GM13976 (cell line): ENCODE data around the gene CBR1.
A peak's percentile ranks its signal among the peaks of the same experiment; 100 is the strongest.

Experiments used
- DNase-seq: peaks from one replicate; pipeline ENCODE4 v3.0.0; 2012; ENCODE audit warnings: low spot score
- in situ Hi-C: fragments of 300-500 bp; cut with MboI; formaldehyde crosslinking; loops from one replicate; pipeline ENCODE4 v1.12.0; 2022; ENCODE audit warnings: low sequenced_read_pairs, mixed read lengths, inconsistent platforms; ENCODE audit not compliant: unreplicated experiment
- TF ChIP-seq, protein P1 (sequence below): IDR thresholded peaks from 2 replicates; pipeline ENCODE4 v1.5.1; 2012; ENCODE audit warnings: borderline replicate concordance, mild to moderate bottlenecking; ENCODE audit not compliant: insufficient read depth; ENCODE audit errors: extremely low read depth, missing control alignments, control extremely low read depth

CBR1 gene

DNA sequence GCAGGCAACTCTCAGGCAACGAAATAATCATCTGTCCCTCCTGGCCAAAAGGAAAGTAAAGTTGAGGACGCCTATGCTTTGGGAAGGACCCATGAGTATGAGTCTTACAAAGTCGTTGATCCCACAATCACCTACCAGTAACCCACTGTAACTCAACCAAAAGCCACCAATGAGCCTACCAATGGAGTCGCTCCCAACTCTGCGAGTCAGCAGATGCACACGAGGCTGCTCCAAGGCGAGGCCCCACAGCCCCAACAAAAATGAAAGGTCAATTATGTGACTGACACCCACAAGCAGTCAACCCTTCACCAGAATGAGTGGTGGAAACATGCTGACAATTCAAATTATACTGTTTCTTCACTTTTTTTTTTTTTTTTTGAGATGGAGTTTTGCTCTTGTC is 21.5 kb upstream of the CBR1 start:
- in situ Hi-C loops, result no loop called here
- DNase-seq, result no peak
- TF ChIP-seq, protein P1, sequence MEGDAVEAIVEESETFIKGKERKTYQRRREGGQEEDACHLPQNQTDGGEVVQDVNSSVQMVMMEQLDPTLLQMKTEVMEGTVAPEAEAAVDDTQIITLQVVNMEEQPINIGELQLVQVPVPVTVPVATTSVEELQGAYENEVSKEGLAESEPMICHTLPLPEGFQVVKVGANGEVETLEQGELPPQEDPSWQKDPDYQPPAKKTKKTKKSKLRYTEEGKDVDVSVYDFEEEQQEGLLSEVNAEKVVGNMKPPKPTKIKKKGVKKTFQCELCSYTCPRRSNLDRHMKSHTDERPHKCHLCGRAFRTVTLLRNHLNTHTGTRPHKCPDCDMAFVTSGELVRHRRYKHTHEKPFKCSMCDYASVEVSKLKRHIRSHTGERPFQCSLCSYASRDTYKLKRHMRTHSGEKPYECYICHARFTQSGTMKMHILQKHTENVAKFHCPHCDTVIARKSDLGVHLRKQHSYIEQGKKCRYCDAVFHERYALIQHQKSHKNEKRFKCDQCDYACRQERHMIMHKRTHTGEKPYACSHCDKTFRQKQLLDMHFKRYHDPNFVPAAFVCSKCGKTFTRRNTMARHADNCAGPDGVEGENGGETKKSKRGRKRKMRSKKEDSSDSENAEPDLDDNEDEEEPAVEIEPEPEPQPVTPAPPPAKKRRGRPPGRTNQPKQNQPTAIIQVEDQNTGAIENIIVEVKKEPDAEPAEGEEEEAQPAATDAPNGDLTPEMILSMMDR, result no peak

DNA sequence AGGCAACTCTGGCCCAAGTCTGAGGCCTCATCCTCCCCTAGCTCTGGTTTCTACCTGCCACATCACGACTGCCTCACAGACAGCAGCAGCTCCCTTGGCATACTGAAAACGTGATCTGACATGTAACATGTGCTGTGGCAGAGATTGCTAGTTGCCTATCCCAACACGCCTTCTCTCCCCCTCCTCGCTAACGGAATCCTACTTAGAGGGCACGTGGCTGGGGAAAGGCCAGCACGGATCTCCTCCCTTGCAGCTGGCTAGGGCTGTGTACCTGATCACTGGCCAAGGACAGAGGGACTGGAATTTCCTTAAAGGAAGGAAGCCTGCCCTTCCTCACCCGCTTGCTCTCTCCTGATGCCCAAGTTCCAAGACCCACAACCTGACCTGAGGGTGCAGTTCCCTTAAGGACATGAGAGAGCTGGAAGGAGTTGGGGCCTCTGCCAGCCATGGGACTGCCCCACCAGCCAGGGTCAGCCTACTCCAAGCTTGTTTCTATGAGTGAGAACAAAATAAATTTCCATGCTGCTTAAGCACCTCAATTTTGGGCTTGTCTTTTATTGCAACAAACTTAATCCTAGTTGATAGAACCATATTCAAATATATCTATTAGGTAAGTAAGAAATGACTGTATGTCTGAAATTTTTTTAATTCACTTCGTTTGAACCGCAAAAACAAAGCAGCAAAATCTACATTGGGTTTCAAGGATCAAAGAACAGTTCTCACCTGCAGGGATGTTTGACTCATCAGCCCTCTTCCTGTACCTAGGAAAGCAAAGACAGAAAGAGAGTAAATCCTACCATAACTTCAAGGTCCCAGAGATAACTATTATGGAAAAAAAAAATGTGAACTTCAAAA is 16.7 kb upstream of the CBR1 start:
- no peak for DNase-seq
- in situ Hi-C loops, result no loop called here
- TF ChIP-seq, protein P1, result no peak

DNA sequence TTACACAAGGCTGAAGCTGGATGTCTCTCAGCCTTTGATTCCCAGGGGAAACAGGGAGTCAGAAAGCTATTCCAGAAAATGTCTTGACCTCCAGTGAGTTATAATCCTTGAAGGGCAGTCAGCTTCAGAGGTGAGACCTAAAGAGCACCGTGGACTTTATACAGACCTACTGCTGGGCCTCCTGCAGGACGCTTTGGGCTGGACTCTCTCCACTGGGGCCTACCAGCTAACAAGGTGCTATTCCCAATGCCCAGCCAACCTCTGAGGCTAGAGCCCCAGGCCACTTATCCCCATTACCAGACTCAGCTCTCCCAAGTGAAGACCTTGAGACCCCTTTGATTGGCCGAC is 16.1 kb upstream of the CBR1 start:
- TF ChIP-seq, protein P1, result no peak
- in situ Hi-C loops, result no loop called here
- no peak for DNase-seq

DNA sequence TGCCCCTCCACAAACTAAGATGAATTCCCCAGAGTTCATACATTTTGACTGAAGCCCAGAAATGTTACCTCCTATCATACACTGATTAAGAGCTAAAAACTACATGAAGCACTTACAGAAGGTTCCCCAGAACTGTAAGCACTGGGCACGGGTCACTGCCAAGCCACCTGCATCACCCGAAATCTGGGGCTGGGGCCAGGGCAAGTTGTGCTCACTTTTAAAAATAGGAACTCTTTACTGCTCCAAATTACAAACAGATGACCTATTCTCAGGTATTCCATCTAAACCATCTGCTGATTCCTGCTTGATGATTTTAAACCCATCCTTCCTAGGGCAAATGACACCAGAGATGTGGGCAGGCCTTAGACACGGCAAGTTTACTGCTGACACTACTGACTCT is 14.3 kb upstream of the CBR1 start:
- TF ChIP-seq, protein P1, result no peak
- in situ Hi-C loops, result no loop called here
- no peak for DNase-seq

DNA sequence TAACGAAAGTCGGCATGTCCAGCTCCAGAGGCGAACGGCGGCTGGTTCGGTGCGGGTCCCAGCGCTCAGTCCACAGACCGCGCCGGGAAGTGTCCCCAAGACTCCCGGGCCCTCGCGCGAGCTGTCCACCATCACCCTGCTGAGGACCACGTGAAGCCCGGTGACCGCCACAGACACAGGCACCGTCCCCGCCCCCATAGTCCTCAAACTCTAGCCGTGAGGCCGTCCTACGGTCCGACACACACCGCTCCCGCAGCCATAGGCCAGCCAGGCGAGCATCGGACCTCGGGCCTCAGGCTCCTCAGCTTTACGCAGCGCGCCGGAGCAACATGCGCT is 10.0 kb upstream of the CBR1 start:
- DNase-seq, result peak; percentile 72
- TF ChIP-seq, protein P1, result no peak
- in situ Hi-C loops, result no loop called here

DNA sequence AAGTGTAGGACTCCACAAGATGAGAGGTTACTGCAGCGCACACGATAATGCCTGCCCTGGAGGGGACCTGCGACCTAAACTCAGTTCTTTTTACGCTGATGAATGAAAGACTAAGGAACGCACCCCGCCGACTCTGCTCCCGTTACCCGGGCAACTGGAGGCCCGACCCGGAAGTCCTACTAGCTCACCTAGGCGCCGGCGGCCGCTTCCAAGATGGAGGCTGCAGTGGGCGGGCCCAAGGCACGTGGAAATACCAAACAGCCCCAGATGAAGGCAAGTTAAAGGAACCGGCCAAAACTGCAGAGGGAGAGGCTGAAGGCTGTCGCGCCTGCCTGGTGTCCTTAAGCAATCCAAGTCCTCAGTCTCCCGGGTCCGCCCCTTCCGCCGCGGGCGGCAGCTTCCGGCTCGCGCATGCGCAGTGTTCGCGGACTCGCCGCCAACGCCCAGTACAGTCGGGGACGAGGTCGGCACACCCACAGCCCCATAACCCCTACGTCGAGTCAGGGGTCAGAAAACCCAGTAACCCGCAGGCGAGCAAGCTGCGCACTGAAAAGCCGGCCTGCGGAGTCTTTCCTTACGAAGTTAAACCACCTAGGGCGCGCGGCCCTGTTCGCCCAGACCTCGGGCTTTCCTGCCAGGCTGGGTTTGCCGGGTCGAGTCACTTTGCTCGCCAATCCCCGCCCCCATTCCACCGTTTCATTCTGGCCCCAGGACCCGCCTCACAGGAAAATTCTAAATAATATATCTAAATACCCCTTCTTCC is 9.5 kb upstream of the CBR1 start, which contains the start of gene SETD4:
Gene SETD4 (minus strand): TSS at position 368 of the 763 bp plus-strand sequence. CDS start 1,638 bp downstream, outside the sequence.
- TF ChIP-seq, protein P1, result no peak
- in situ Hi-C loops, result no loop called here
- peak; percentile 98 for DNase-seq
